AG09319 (cell line): ENCODE measurements around the gene CTXN1.

ENCODE experiments used
- DNase-seq: peaks from one replicate; pipeline ENCODE4 v3.0.0-alpha.2; 2010; ENCODE audit warnings: low read depth; ENCODE audit errors: extremely low read depth
- CTCF ChIP-seq: IDR thresholded peaks from 2 replicates; pipeline ENCODE4 v1.5.1; 2011; ENCODE audit warnings: low read depth, mild to moderate bottlenecking, inconsistent platforms, low read length, moderate library complexity

The CTXN1 gene

GRCh38 chr19:7879836-7880235 is 46.1 kb downstream of the CTXN1 start:
- no peak for DNase-seq

GRCh38 chr19:7879111-7879807 is 46.7 kb downstream of the CTXN1 start:
- TF ChIP-seq CTCF = no peak
- DNase-seq = no peak

More at GRCh38 chr19:7879836-7880235, 46.1 kb downstream of the CTXN1 start:
- TF ChIP-seq CTCF = no peak

- no peak for DNase-seq
- no peak for TF ChIP-seq CTCF
Observed at GRCh38 chr19:7877249-7877836, 48.6 kb downstream of the CTXN1 start.

- DNase-seq = no peak
- TF ChIP-seq CTCF = no peak
Observed at GRCh38 chr19:7874897-7875273, 51.0 kb downstream of the CTXN1 start.
